Activated naive CD8-positive, alpha-beta T cell treated with anti-CD3 and anti-CD28 coated beads, Interleukin-2, amount 10 ng/mL, durations not matched to agents 7 days and 5 days (primary cell): Measurements from ENCODE around the gene KREMEN1. TPM values are rescaled to one million over a fixed set of nuclear protein-coding genes. Genes with fewer than 3 reads are reported as not detected.

ENCODE experiments used
- ATAC-seq: fragments of 150-1000 bp; cut with Tn5 transposase; one replicate; pipeline ENCODE4 v1.10.0; 2021; ENCODE audit warnings: low read depth, moderate library complexity
- POLR2A ChIA-PET: fragments of 350-600 bp; sonication (Branson Sonifier 250); formaldehyde crosslinking; loops from one replicate; lab custom pipeline; 2021; ENCODE audit warnings: antibody characterized with exemption; lab: Charles Lee
- DNase-seq: peaks from one replicate; pipeline ENCODE4 v3.0.0; 2021
- H3K27ac Mint-ChIP-seq: one replicate; pipeline ENCODE4 v1.8.0; 2022; ENCODE audit warnings: mild to moderate bottlenecking, mixed read lengths
- H3K27me3 Mint-ChIP-seq: one replicate; pipeline ENCODE4 v1.8.0; 2022; ENCODE audit warnings: mild to moderate bottlenecking, moderate library complexity, mixed read lengths
- H3K36me3 Mint-ChIP-seq: one replicate; pipeline ENCODE4 v1.8.0; 2021; ENCODE audit warnings: mild to moderate bottlenecking, mixed read lengths
- H3K4me1 Mint-ChIP-seq: one replicate; pipeline ENCODE4 v1.8.0; 2021; ENCODE audit warnings: mixed read lengths
- H3K4me3 Mint-ChIP-seq: one replicate; pipeline ENCODE4 v1.8.0; 2022; ENCODE audit warnings: mild to moderate bottlenecking, moderate library complexity, mixed read lengths
- H3K9me3 Mint-ChIP-seq: one replicate; pipeline ENCODE4 v1.8.0; 2021; ENCODE audit warnings: mixed read lengths
- total RNA-seq, 2 experiments: library from RNA; stranded (reverse); gene quantifications; one replicate each; pipeline ENCODE4 v1.2.3, GENCODE V29; 2021

The KREMEN1 gene
- total RNA-seq, 2 experiments from 2014 or later = 0.19 to 0.26 TPM

GRCh38 chr22:29199702-29200400 is 127.0 kb downstream of the KREMEN1 start:
- Mint-ChIP-seq H3K27ac (no peak overlapping the region), H3K36me3 (no peaks in the 10 kb centered on the region), H3K4me1 (peaks cover 23% of the 10 kb centered on the region), H3K9me3 (no peaks in the 10 kb centered on the region), H3K4me3 (no peak overlapping the region), H3K27me3 (peaks cover 54% of the 10 kb centered on the region)
- POLR2A ChIA-PET = no interaction called here
- DNase-seq (no peak), ATAC-seq (no peak)

DNA sequence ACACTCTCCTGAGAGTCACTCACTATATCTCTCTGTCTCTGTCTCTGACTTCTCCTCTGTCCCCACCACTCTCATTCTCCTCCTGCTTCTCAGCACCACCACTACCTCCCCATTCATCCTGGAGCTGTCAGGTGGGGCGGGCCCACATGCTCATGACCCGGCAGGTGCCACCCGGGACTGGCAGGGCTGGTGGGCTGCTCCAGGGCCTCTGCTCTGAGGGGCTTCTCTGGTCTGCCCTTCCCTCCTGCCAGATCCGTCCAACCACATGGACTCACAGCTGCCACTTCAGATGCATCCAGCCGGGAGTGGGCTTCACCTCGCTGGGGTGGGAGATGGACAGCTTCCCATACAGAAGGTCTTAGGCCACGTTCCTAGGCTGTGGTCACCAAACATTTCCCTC is 128.1 kb downstream of the KREMEN1 start:
- H3K36me3 Mint-ChIP-seq = no peaks in the 10 kb centered on the region
- DNase-seq (no peak), ATAC-seq (no peak)
- H3K9me3 Mint-ChIP-seq = no peaks in the 10 kb centered on the region
- no peak overlapping the region for H3K4me3 Mint-ChIP-seq
- no peak overlapping the region for H3K27ac Mint-ChIP-seq
- POLR2A ChIA-PET = no interaction called here
- peaks cover 23% of the 10 kb centered on the region for H3K4me1 Mint-ChIP-seq
- peaks cover 59% of the 10 kb centered on the region for H3K27me3 Mint-ChIP-seq

DNA sequence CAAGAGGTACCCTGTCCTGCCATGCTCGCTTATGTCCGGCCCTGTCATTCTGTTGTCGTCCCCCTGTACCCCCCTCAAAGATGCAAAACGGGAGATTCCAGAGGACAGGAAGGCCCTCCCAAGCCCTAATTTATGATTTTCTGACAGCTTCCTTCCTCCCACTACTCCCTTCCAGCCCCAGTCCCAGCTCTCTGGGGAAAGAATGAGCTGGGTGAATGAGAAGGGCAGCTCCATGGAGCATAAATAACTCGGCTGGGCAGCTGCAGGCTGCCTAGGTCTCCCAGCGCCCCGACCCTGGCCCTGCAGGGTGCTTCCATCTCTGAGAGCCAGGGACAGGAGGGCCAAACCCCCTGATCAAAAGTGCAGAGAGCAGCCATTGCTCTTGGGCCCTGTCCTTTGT is 128.9 kb downstream of the KREMEN1 start:
- POLR2A ChIA-PET = no interaction called here
- no peak overlapping the region for H3K4me3 Mint-ChIP-seq
- no peak overlapping the region for H3K27ac Mint-ChIP-seq
- no peaks in the 10 kb centered on the region for H3K9me3 Mint-ChIP-seq
- no peak for DNase-seq
- ATAC-seq = no peak
- H3K36me3 Mint-ChIP-seq = no peaks in the 10 kb centered on the region
- H3K27me3 Mint-ChIP-seq = peaks cover 63% of the 10 kb centered on the region
- peaks cover 23% of the 10 kb centered on the region for H3K4me1 Mint-ChIP-seq

GRCh38 chr22:29202212-29203192 is 129.7 kb downstream of the KREMEN1 start:
- ATAC-seq (peak; percentile 87), DNase-seq (peak; percentile 74)
- no peaks in the 10 kb centered on the region for H3K36me3 Mint-ChIP-seq
- POLR2A ChIA-PET = interaction anchor here (0.7 to 1.1 kb wide), 2 partner anchors 22 to 87 kb away, joined by 4 read pairs; no protein-coding TSS in a partner anchor
- H3K4me1 Mint-ChIP-seq = peaks cover 23% of the 10 kb centered on the region
- H3K27me3 Mint-ChIP-seq = peaks cover 64% of the 10 kb centered on the region
- peak overlapping the region; percentile 84 for H3K27ac Mint-ChIP-seq
- peak overlapping the region; percentile 68 for H3K4me3 Mint-ChIP-seq
- H3K9me3 Mint-ChIP-seq = no peaks in the 10 kb centered on the region

- POLR2A ChIA-PET = interaction anchor here (0.7 to 1.1 kb wide), 2 partner anchors 21 to 89 kb away, joined by 4 read pairs; no protein-coding TSS in a partner anchor
- ATAC-seq (no peak), DNase-seq (no peak)
- Mint-ChIP-seq H3K27ac (peak overlapping the region; percentile 72), H3K4me3 (peak overlapping the region; percentile 49), H3K4me1 (peaks cover 23% of the 10 kb centered on the region), H3K9me3 (no peaks in the 10 kb centered on the region), H3K27me3 (peaks cover 60% of the 10 kb centered on the region), H3K36me3 (no peaks in the 10 kb centered on the region)
Measured at GRCh38 chr22:29203488-29204454, 130.9 kb downstream of the KREMEN1 start.

- no peaks in the 10 kb centered on the region for H3K9me3 Mint-ChIP-seq
- H3K4me3 Mint-ChIP-seq = no peak overlapping the region
- peaks cover 23% of the 10 kb centered on the region for H3K4me1 Mint-ChIP-seq
- H3K27ac Mint-ChIP-seq = no peak overlapping the region
- no peaks in the 10 kb centered on the region for H3K36me3 Mint-ChIP-seq
- ATAC-seq = no peak
- peaks cover 57% of the 10 kb centered on the region for H3K27me3 Mint-ChIP-seq
- DNase-seq = no peak
- POLR2A ChIA-PET = no interaction called here
Measured at GRCh38 chr22:29204455-29205183, 131.8 kb downstream of the KREMEN1 start.

- ATAC-seq (no peak), DNase-seq (no peak)
- Mint-ChIP-seq H3K36me3 (no peaks in the 10 kb centered on the region), H3K27ac (no peak overlapping the region), H3K27me3 (peaks cover 51% of the 10 kb centered on the region), H3K9me3 (no peaks in the 10 kb centered on the region), H3K4me3 (peak overlapping the region; percentile 22), H3K4me1 (peaks cover 23% of the 10 kb centered on the region)
- POLR2A ChIA-PET = no interaction called here
Measured at GRCh38 chr22:29205252-29205593, 132.4 kb downstream of the KREMEN1 start.

DNA sequence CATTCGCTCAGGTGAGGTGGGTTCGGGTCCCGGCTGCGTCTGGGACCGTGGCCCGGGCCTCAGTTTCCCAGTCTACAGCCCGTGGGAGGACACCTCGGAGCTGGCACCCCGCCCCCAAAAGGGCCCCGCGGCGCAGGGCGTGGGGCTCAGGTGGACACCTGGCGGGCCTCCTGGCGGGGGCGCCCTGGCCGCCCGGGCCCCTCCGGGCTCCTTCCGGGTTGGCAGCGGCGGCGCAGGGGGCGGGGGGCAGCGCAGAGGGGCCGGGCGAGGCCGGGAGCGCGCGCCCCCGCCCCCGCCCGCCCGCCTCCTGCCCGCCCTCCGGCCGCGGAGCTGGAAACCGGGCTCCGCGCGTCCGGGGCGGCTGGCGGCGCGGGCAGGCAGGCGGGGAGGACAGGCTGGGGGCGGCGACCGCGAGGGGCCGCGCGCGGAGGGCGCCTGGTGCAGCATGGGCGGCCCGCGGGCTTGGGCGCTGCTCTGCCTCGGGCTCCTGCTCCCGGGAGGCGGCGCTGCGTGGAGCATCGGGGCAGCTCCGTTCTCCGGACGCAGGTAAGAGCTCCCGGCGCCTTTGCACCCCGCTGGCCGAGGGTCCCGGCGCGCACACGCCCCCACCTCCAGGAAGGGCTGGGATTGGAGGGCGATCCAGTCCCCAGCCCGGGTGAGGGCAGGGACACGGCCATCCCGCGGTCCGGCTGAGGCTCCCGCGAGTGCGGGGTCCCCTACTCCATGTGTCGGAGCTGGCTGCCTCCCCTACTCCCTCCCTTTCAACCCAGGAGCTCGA is 132.9 kb downstream of the KREMEN1 start, which contains the start of gene EMID1:
Gene EMID1, plus strand, starts transcription at position 303 of the 778 bp plus-strand sequence. Its CDS starts 143 bp downstream, at position 446.
- Mint-ChIP-seq H3K36me3 (no peaks in the 10 kb centered on the region), H3K27me3 (peaks cover 48% of the 10 kb centered on the region)

GRCh38 chr22:29206372-29207242 is 133.8 kb downstream of the KREMEN1 start:
- POLR2A ChIA-PET = no interaction called here
- H3K4me3 Mint-ChIP-seq = peak overlapping the region; percentile 46
- no peaks in the 10 kb centered on the region for H3K36me3 Mint-ChIP-seq
- H3K4me1 Mint-ChIP-seq = peaks cover 20% of the 10 kb centered on the region
- peaks cover 40% of the 10 kb centered on the region for H3K27me3 Mint-ChIP-seq
- ATAC-seq = no peak
- DNase-seq = no peak
- H3K9me3 Mint-ChIP-seq = no peaks in the 10 kb centered on the region
- no peak overlapping the region for H3K27ac Mint-ChIP-seq

More for the DNA sequence above, 132.9 kb downstream of the KREMEN1 start, which contains the start of gene EMID1:
- Mint-ChIP-seq H3K4me3 (peak within 1 kb of the TSS; percentile 46), H3K4me1 (peaks cover 23% of the 10 kb centered on the region), H3K9me3 (no peaks in the 10 kb centered on the region), H3K27ac (no peak within 1 kb of the TSS)
- DNase-seq (peak; percentile 55), ATAC-seq (no peak)
- POLR2A ChIA-PET = no interaction called here

- DNase-seq (no peak), ATAC-seq (no peak)
- H3K27me3 Mint-ChIP-seq = peaks cover 37% of the 10 kb centered on the region
- H3K4me3 Mint-ChIP-seq = no peak overlapping the region
- no peaks in the 10 kb centered on the region for H3K9me3 Mint-ChIP-seq
- H3K27ac Mint-ChIP-seq = no peak overlapping the region
- POLR2A ChIA-PET = no interaction called here
- H3K4me1 Mint-ChIP-seq = peaks cover 15% of the 10 kb centered on the region
- no peaks in the 10 kb centered on the region for H3K36me3 Mint-ChIP-seq
Measured at GRCh38 chr22:29207243-29207550, 134.4 kb downstream of the KREMEN1 start.
